ENCODE results near the gene WDR64. TPM values are rescaled to one million over a fixed set of nuclear protein-coding genes. Genes with fewer than 3 reads are reported as not detected.
"Not testable (repeated sequence)": the region's sequence is repeated elsewhere in the genome, so short reads cannot be mapped to it uniquely, and the experiment has no call there.

WDR64 gene
- polyA plus RNA-seq, 5 donors = 0.09 to 0.38 (median 0.22) TPM

DNA sequence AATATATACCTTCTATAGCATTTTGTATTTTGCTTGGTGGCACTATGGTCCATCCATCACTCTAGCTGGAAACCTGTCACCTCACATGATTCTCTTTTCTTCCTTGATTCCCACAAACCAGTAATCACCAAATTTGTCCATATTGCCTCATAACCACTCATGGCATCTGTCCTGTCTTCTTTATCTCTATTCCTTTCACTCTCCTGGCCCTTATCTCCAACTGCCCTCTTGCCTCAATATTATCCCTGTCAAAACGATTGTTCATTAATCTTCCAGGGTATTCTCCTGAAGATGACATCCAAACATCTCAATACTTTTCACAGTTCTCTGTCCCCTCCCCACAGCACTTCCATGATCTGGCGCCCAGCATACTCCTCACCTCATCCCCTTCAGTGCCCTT, 46.1 kb downstream of the WDR64 start:
- DNase-seq = no peak

DNA sequence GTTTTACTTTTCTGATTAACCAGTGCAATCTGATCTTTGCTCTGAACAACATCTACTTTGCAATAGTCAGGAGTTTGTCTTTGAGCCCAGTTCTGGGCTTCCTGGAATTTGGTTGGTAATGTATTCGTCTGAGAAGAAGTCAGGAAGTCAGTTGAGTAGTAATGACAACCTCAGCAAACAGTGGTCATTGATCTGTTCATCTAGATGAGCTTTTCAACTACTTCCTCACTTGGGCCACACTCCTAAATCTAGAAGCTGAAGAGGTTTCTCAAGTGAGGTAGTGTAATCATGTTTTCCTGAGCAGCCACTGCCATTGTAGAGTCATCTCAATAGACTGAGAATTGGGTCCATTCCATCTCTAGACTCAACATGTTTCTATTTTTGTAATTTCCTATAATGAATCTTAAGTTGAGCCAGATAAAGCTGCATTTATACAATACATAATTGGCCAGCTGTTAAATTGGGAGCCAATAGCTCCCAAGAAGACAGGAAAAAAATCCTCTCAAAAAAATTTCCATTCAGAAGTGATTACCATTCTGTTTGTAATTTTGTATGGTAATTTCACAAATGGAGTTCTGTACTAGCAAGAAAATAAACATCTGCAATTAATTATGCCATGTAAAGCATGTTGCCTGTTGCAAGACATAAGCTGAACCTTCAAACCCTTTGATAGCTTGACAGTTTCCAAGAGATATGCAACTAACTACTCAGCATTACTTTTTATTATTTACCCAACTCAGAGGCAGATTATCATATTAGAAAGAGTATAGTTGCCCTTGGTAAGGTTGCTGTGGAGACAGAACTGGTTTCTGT, 49.6 kb downstream of the WDR64 start:
- DNase-seq = peak in 1 of 2 donors; percentile 13

- DNase-seq = no peak
Observed at GRCh38 chr1:241702442-241703373, 50.6 kb downstream of the WDR64 start.

- DNase-seq = not testable (repeated sequence)
Observed at GRCh38 chr1:241703739-241704138, 51.7 kb downstream of the WDR64 start.

DNA sequence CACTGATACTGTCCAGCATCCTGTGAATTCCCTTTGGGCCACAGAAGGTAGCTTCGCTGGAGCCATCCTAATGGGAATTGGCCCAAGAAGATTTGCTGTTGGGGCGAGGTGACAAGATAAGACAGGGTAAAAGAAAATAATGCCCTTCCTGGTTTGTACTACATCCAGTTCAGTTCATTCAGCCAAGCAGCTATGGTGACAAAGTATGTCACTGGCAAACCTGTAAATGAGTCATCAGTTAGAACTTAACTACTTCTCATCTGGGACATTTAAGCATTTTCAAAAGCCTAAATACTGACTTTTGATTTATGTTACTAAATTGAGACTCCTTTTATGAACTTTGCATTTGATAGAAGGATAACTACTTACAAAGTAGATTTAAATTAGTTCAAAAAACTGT, 54.2 kb downstream of the WDR64 start:
- DNase-seq = no peak

- DNase-seq = no peak
Observed at GRCh38 chr1:241706967-241707366, 54.9 kb downstream of the WDR64 start.

- no peak for DNase-seq
Observed at GRCh38 chr1:241707442-241707841, 55.4 kb downstream of the WDR64 start.

GRCh38 chr1:241711326-241711725, 59.2 kb downstream of the WDR64 start:
- no peak for DNase-seq

DNA sequence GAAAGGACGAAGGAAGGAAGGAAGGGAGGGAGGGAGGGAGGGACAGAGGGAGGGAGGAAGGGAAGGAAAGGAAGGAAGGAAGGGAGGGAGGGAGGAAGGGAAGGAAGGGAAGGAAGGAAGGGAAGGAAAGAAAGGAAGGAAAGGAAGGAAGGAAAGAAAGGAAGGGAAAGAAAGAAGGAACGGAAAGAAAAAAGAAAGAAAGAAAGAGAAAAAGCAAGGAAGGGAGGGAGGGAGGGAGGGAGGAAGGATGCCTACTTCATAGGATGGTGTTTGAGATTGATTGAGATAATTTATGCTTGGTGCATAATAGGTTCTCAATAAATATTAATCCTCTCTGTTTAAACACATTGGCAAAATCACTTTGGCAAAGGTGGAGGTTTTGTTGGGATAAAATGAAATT, 61.2 kb downstream of the WDR64 start:
- no peak for DNase-seq

GRCh38 chr1:241714321-241715218, 62.5 kb downstream of the WDR64 start:
- no peak for DNase-seq

GRCh38 chr1:241715435-241715834, 63.4 kb downstream of the WDR64 start:
- DNase-seq = no peak

GRCh38 chr1:241715956-241716355, 63.9 kb downstream of the WDR64 start:
- no peak for DNase-seq

- DNase-seq = no peak
Observed at GRCh38 chr1:241716915-241717656, 65.0 kb downstream of the WDR64 start.

- no peak for DNase-seq
Observed at GRCh38 chr1:241717975-241718374, 65.9 kb downstream of the WDR64 start.

GRCh38 chr1:241721011-241721410, 68.9 kb downstream of the WDR64 start:
- DNase-seq = no peak

GRCh38 chr1:241722947-241723346, 70.9 kb downstream of the WDR64 start:
- DNase-seq = no peak

DNA sequence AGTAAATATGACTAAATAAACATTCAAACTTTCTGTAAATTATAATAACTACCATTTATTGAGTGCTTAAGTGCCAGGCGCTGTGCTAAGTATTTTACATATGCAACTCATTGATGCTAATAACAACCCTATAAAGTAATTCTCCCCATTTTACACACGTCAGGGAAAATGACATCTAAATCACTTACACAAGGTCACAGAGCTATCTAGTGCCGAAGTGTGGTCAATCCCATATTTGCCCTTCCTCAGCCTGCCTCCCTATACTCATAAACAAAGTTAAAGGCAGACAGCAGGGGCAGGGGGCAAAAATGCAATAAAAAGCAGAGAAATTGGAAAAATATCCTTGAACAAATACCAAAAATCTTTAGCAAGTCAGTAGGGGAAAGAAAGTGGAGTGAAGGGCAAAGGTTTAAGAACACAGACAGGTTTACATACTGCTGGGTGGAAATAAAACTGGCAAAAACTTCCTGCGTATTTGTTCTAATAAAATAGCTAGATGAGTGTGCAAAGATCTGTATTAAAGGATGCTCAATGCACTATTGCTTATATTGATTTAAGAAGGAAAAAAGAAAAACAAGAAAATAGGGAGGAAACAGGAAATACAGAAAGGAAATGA, 72.8 kb downstream of the WDR64 start:
- DNase-seq = no peak

GRCh38 chr1:241730031-241730430, 78.0 kb downstream of the WDR64 start:
- no peak for DNase-seq

DNA sequence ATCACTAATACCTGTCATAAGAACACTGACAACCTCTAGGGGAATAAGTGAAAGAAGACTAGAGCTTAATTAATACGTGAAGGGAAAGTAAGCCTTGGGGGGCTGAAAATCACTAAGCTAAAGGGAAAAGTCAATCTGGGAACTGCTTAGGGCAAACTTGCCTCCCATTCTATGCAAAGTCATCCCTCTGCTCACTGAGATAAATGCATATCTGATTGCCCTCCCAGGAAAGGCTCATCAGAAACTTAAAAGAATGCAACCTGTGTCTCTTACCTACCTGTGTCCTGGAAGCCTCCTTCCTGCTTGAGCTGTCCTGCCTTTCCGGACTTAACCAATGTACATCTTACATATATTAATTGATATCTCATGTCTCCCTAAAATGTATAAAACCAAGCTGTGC, 81.8 kb downstream of the WDR64 start:
- no peak for DNase-seq

DNA sequence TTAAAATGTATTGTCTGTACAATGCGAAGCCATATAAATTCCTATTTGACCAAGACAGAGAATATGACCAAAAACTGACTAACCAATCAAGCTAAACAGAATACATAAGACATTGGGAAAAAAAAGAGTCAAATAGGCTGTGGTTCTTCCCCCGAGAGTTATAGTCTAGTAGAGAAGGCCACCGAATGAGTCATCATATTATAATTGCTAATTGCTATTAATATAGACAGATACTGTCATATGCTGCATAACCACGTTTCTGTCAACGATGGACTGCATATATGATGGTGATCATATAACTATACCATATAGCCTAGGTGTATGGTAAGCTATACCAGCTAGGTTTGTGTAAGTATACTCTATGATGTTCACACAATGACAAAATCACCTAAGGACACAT, 82.5 kb downstream of the WDR64 start:
- DNase-seq = no peak

Measured in right lung (tissue), 5 donors.